ENCODE data around the gene ADD1. TPM values are rescaled to one million over a fixed set of nuclear protein-coding genes. Genes with fewer than 3 reads are reported as not detected.

The ADD1 gene
- total and polyA plus RNA-seq, 2 donors (not counting 1 experiment from before 2014, with no cell fraction given), result 164 to 171 TPM

DNA sequence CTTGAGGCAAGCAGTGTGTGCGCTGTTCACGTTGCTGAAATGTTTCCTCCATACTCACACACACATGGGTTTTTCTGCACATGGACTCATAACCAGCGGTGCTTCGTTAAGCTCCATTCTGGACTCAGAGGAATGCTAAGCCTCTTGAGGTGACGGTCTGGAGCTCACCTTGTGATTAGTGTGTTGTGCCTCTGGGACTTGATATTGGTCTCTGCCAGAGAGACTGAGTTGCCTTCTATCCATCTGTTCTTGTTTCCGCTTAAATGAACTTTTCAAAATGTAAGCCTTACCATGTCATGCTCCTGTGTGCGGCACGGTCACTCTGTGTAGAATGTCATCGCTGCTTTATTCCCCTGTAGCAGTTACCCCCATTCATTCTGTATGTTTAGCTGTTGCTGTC, 42.5 kb downstream of the ADD1 start:
- H4K20me1 ChIP-seq (ENCODE audit: control insufficient read depth, extremely low read depth, insufficient read depth, low read length), result no peaks in the 10 kb centered on the region
- no peaks in the 10 kb centered on the region for H3K9me3 ChIP-seq (ENCODE audit: control insufficient read depth, insufficient read depth, low read depth, low read length)
- no peak overlapping the region for H3K4me3 ChIP-seq (replicated peaks in 1 of 4; ENCODE audit: control extremely low read depth in 1 of 4, insufficient read depth in 1 of 4, low read depth in 3 of 4, low read length in 4 of 4)
- H3K9ac ChIP-seq (ENCODE audit: insufficient read depth, low read length), result no peak overlapping the region
- TF ChIP-seq CTCF (conservative IDR thresholded peaks at IDR 0.05 in 1 of 2, IDR thresholded peaks at IDR 0.05 in 1 of 2; ENCODE audit: low read depth in 1 of 2, low read length in 2 of 2), result no peak
- no peak for TF ChIP-seq EZH2 (IDR thresholded peaks at IDR 0.05; ENCODE audit: low read length, missing control alignments)
- H3K27ac ChIP-seq (ENCODE audit: insufficient read depth, low read length), result no peak overlapping the region
- peaks cover 3% of the 10 kb centered on the region for H3K79me2 ChIP-seq (ENCODE audit: control insufficient read depth, insufficient read depth, low read length)
- H3K4me2 ChIP-seq (ENCODE audit: extremely low read depth, insufficient read depth, low read length), result no peak overlapping the region
- H3K4me1 ChIP-seq (ENCODE audit: control insufficient read depth, extremely low read depth, insufficient read depth, low read length), result no peaks in the 10 kb centered on the region
- no peaks in the 10 kb centered on the region for H3K27me3 ChIP-seq (ENCODE audit: control insufficient read depth, insufficient read depth, low read length)
- H2AFZ ChIP-seq (ENCODE audit: low read length), result no peak overlapping the region
- peaks cover 13% of the 10 kb centered on the region for H3K36me3 ChIP-seq (ENCODE audit: control insufficient read depth, insufficient read depth, low read length)
- DNase-seq (ENCODE audit: low read depth in 2 of 2), result no peak

DNA sequence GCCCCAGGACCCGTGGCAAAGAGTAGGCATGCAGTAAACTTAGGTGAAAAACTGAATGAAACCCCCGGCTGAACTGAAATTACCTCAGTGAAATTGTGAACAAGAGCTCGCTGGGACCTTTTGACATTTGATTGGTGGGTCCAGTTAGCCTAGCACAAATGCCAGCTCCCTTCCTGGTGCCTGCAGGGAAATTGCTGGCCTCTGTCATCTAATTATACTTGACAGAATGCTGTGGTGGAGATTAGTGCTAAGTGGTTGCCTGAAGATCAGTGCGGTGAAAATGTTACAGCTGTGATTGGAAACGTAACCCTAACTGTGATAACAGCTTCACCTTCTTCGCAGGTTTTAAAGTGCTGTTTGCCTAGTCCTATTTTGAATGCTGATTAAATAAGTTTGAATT, 43.0 kb downstream of the ADD1 start:
- H3K9ac ChIP-seq (ENCODE audit: insufficient read depth, low read length), result no peak overlapping the region

DNA sequence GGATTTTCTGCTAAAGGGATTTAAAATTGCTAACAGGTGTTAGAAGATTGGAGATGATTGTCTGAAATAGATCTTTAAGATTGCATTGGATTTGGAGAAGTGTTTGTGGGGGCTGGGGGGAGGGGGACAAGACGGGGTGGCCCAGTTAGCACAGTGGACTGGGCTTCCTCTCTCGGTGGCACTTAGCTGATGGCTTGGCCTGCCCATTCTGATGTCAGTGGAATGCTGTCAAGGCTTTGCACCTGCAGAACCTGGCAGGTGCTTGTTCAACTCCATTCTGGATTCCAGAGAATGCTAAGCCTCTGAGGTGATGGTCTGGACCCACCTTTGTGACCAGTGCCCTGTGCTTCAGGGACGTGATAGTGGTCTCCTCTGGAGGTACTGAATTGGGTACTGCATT, 43.7 kb downstream of the ADD1 start:
- H3K4me2 ChIP-seq (ENCODE audit: extremely low read depth, insufficient read depth, low read length), result no peak overlapping the region
- H3K27me3 ChIP-seq (ENCODE audit: control insufficient read depth, insufficient read depth, low read length), result no peaks in the 10 kb centered on the region
- no peak for DNase-seq (ENCODE audit: low read depth in 2 of 2)
- peaks cover 4% of the 10 kb centered on the region for H3K79me2 ChIP-seq (ENCODE audit: control insufficient read depth, insufficient read depth, low read length)
- H3K9me3 ChIP-seq (ENCODE audit: control insufficient read depth, insufficient read depth, low read depth, low read length), result no peaks in the 10 kb centered on the region
- no peaks in the 10 kb centered on the region for H4K20me1 ChIP-seq (ENCODE audit: control insufficient read depth, extremely low read depth, insufficient read depth, low read length)
- H3K4me3 ChIP-seq (replicated peaks in 1 of 4; ENCODE audit: control extremely low read depth in 1 of 4, insufficient read depth in 1 of 4, low read depth in 3 of 4, low read length in 4 of 4), result no peak overlapping the region
- H3K9ac ChIP-seq (ENCODE audit: insufficient read depth, low read length), result no peak overlapping the region
- TF ChIP-seq CTCF (conservative IDR thresholded peaks at IDR 0.05 in 1 of 2, IDR thresholded peaks at IDR 0.05 in 1 of 2; ENCODE audit: low read depth in 1 of 2, low read length in 2 of 2), result no peak
- no peak for TF ChIP-seq EZH2 (IDR thresholded peaks at IDR 0.05; ENCODE audit: low read length, missing control alignments)
- no peak overlapping the region for H3K27ac ChIP-seq (ENCODE audit: insufficient read depth, low read length)
- no peak overlapping the region for H2AFZ ChIP-seq (ENCODE audit: low read length)
- H3K4me1 ChIP-seq (ENCODE audit: control insufficient read depth, extremely low read depth, insufficient read depth, low read length), result no peaks in the 10 kb centered on the region
- H3K36me3 ChIP-seq (ENCODE audit: control insufficient read depth, insufficient read depth, low read length), result peaks cover 13% of the 10 kb centered on the region

More for the DNA sequence above, 43.0 kb downstream of the ADD1 start:
- no peak for TF ChIP-seq CTCF (conservative IDR thresholded peaks at IDR 0.05 in 1 of 2, IDR thresholded peaks at IDR 0.05 in 1 of 2; ENCODE audit: low read depth in 1 of 2, low read length in 2 of 2)
- no peak for TF ChIP-seq EZH2 (IDR thresholded peaks at IDR 0.05; ENCODE audit: low read length, missing control alignments)
- H3K79me2 ChIP-seq (ENCODE audit: control insufficient read depth, insufficient read depth, low read length), result peaks cover 3% of the 10 kb centered on the region
- H3K9me3 ChIP-seq (ENCODE audit: control insufficient read depth, insufficient read depth, low read depth, low read length), result no peaks in the 10 kb centered on the region
- no peaks in the 10 kb centered on the region for H3K27me3 ChIP-seq (ENCODE audit: control insufficient read depth, insufficient read depth, low read length)
- peaks cover 13% of the 10 kb centered on the region for H3K36me3 ChIP-seq (ENCODE audit: control insufficient read depth, insufficient read depth, low read length)
- no peaks in the 10 kb centered on the region for H4K20me1 ChIP-seq (ENCODE audit: control insufficient read depth, extremely low read depth, insufficient read depth, low read length)
- no peak overlapping the region for H3K27ac ChIP-seq (ENCODE audit: insufficient read depth, low read length)
- no peak overlapping the region for H3K4me2 ChIP-seq (ENCODE audit: extremely low read depth, insufficient read depth, low read length)
- no peak overlapping the region for H3K4me3 ChIP-seq (replicated peaks in 1 of 4; ENCODE audit: control extremely low read depth in 1 of 4, insufficient read depth in 1 of 4, low read depth in 3 of 4, low read length in 4 of 4)
- DNase-seq (ENCODE audit: low read depth in 2 of 2), result no peak
- no peaks in the 10 kb centered on the region for H3K4me1 ChIP-seq (ENCODE audit: control insufficient read depth, extremely low read depth, insufficient read depth, low read length)
- H2AFZ ChIP-seq (ENCODE audit: low read length), result no peak overlapping the region

Data from fibroblast of lung (primary cell).